HL-60 (cell line): ENCODE results near the gene LRRC74A.

Source experiments
- DNase-seq, 2 experiments: peaks; one replicate each; pipeline ENCODE4 v3.0.0-alpha.2; 2010 to 2020; ENCODE audit warnings: low read depth in 1 of 2, low spot score in 1 of 2
- H3K27ac ChIP-seq: fragments of 250-450 bp; sonication (Bioruptor Pico); replicated peaks from 2 replicates; pipeline ENCODE4 v1.5.1; 2020; ENCODE audit warnings: mild to moderate bottlenecking, moderate library complexity
- H3K27me3 ChIP-seq: fragments of 250-450 bp; sonication (Bioruptor Pico); 2 replicates; pipeline ENCODE4 v1.5.1; 2021; ENCODE audit warnings: mild to moderate bottlenecking, moderate library complexity; ENCODE audit not compliant: insufficient read depth, poor library complexity, severe bottlenecking
- H3K4me3 ChIP-seq: replicated peaks from 2 replicates; pipeline ENCODE4 v1.5.1; 2011; ENCODE audit warnings: mild to moderate bottlenecking, control low read depth, low read length; ENCODE audit not compliant: insufficient read depth
- GABPA ChIP-seq: IDR thresholded peaks from 2 replicates; pipeline ENCODE4 v1.6.1; 2012; ENCODE audit warnings: low read depth
- POLR2AphosphoS5 ChIP-seq: IDR thresholded peaks from 2 replicates; pipeline ENCODE4 v1.6.1; 2012; ENCODE audit warnings: low read depth
- SPI1 ChIP-seq: IDR thresholded peaks from 2 replicates; pipeline ENCODE4 v1.6.1; 2012; ENCODE audit warnings: low read depth, mild to moderate bottlenecking, borderline replicate concordance
- TF ChIP-seq, protein P1 (sequence below): IDR thresholded peaks from 2 replicates; pipeline ENCODE4 v1.6.1; 2012; ENCODE audit warnings: low read depth; ENCODE audit not compliant: insufficient replicate concordance
- TF ChIP-seq, protein P2 (sequence below): IDR thresholded peaks from one replicate; pipeline ENCODE4 v1.5.1; 2011; ENCODE audit warnings: low read length, control low read depth, inconsistent platforms; ENCODE audit not compliant: insufficient read depth

The LRRC74A gene

DNA sequence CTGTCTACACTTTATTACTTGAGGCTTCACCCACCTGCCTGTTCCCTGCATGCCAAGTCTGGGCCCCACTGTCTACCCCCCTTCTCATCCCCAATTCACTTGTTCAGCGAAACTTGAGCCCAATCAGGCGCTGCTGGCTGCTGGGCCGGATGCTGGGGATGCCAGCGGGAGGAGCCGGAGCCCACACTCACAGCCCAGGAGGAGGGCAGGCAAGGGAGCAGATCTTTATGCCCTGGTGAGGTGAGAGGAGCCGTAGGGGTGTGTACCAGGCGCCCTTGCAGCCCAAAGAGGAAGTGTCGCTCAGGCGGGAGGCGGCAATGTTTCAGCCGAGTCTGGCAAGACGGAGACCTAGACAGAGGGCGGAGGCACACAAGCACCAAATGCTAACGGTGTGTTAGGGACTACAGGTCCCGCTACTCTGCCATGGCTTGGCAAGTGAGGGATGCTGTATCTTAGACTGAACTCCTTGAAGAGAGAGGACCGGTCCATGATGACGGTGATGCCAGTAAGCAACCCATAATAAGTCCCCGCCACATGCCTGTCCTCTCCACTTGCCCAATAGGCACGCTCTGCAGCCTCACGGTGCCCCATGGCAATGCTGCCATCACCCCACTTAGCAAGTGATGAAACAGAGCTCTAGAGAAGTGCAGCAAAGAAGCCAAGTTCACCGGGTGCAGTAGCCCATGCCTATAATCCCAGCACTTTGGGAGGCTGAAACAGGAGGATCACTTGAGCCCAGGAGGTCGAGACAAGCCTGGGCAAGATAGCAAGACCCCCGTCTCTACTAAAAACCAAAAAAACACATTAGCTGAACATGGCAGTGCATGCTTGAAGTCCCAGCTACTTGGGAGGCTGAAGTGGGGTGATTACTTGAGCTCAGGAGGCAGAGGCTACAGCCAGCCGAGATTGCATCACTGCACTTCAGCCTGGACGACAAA, 41.6 kb downstream of the LRRC74A start:
- TF ChIP-seq SPI1 (peak; percentile 88), GABPA (no peak), POLR2AphosphoS5 (no peak)
- TF ChIP-seq, protein P1, sequence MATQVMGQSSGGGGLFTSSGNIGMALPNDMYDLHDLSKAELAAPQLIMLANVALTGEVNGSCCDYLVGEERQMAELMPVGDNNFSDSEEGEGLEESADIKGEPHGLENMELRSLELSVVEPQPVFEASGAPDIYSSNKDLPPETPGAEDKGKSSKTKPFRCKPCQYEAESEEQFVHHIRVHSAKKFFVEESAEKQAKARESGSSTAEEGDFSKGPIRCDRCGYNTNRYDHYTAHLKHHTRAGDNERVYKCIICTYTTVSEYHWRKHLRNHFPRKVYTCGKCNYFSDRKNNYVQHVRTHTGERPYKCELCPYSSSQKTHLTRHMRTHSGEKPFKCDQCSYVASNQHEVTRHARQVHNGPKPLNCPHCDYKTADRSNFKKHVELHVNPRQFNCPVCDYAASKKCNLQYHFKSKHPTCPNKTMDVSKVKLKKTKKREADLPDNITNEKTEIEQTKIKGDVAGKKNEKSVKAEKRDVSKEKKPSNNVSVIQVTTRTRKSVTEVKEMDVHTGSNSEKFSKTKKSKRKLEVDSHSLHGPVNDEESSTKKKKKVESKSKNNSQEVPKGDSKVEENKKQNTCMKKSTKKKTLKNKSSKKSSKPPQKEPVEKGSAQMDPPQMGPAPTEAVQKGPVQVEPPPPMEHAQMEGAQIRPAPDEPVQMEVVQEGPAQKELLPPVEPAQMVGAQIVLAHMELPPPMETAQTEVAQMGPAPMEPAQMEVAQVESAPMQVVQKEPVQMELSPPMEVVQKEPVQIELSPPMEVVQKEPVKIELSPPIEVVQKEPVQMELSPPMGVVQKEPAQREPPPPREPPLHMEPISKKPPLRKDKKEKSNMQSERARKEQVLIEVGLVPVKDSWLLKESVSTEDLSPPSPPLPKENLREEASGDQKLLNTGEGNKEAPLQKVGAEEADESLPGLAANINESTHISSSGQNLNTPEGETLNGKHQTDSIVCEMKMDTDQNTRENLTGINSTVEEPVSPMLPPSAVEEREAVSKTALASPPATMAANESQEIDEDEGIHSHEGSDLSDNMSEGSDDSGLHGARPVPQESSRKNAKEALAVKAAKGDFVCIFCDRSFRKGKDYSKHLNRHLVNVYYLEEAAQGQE: no peak
- TF ChIP-seq, protein P2, sequence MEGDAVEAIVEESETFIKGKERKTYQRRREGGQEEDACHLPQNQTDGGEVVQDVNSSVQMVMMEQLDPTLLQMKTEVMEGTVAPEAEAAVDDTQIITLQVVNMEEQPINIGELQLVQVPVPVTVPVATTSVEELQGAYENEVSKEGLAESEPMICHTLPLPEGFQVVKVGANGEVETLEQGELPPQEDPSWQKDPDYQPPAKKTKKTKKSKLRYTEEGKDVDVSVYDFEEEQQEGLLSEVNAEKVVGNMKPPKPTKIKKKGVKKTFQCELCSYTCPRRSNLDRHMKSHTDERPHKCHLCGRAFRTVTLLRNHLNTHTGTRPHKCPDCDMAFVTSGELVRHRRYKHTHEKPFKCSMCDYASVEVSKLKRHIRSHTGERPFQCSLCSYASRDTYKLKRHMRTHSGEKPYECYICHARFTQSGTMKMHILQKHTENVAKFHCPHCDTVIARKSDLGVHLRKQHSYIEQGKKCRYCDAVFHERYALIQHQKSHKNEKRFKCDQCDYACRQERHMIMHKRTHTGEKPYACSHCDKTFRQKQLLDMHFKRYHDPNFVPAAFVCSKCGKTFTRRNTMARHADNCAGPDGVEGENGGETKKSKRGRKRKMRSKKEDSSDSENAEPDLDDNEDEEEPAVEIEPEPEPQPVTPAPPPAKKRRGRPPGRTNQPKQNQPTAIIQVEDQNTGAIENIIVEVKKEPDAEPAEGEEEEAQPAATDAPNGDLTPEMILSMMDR: no peak
- H3K27ac ChIP-seq: peak overlapping the region; percentile 38
- H3K27me3 ChIP-seq: no peaks in the 10 kb centered on the region
- DNase-seq: peak; percentile 49 to 82
- no peak overlapping the region for H3K4me3 ChIP-seq

DNA sequence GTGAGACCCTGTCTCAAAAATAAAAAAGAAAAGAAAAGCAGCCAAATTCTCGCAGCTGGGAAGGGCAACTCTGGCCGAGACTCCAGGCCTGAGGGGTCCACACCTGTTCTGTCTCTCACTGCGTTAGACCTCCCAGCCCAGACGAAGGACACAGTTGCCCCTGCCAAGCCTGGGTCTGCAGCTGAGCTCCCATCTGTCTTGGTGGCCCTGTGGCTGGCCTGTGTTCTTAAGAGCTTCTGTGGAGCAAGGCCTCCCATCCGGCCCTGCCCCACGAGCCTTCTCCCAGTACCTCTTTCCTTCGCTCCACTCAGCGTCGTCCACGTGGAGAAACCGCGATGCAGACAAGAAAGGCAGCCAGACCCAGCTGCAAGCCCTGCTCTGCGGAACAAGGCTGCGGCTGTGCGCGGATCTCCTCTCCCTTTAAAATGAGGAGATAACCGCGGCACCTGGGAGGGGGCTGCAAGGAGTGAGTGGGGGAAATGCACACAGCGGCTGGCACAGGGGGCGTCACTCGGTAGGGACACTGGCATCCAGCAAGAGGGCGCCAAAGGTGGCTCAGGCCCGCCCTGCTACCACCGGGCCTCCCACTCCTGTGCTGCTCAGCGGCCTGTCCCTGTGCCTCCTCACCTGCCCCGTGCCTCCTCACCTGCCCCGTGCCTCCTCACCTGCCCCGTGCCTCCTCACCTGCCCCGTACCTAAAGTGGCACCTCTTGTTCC, 42.4 kb downstream of the LRRC74A start:
- DNase-seq: no peak
- Histone ChIP-seq H3K27me3 (no peaks in the 10 kb centered on the region), H3K4me3 (no peak overlapping the region), H3K27ac (no peak overlapping the region)
- TF ChIP-seq, protein P2: no peak
- no peak for TF ChIP-seq POLR2AphosphoS5
- TF ChIP-seq SPI1: no peak
- no peak for TF ChIP-seq GABPA
- TF ChIP-seq, protein P1: no peak

DNA sequence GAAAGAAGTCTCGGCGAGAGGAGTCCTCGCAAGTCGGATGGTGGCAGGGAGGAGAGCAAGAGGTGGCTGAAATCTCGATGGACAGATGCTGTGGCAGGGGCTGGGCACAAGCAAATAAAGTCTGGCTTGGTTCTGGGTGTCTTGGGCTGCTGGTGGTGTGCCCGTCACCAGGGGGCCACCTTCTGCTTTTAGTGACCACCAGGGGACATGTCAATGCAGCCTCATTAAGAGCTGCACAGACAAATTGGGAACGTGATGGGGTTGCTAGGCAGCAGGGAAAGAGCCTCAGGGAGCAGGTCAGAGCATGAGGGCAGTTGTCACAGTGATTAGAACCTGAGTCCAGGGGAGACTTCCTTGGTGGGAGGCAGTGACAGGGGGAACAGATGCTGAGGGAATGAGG, 44.0 kb downstream of the LRRC74A start:
- no peak for DNase-seq

More for the DNA sequence above, 44.0 kb downstream of the LRRC74A start:
- TF ChIP-seq, protein P2: no peak
- no peaks in the 10 kb centered on the region for H3K27me3 ChIP-seq
- H3K4me3 ChIP-seq: no peak overlapping the region
- H3K27ac ChIP-seq: no peak overlapping the region
